Osteoblast (primary cell): Measurements from ENCODE around the gene STX18. TPM values are rescaled to one million over a fixed set of nuclear protein-coding genes. Genes with fewer than 3 reads are reported as not detected.

Experiments
- DNase-seq: peaks from one replicate; pipeline ENCODE4 v3.0.0; 2011; ENCODE audit warnings: low spot score, mixed read lengths; ENCODE audit not compliant: insufficient read length; ENCODE audit errors: missing footprints
- H2AFZ ChIP-seq: 2 replicates; pipeline ENCODE4 v1.6.0; 2011; ENCODE audit warnings: mild to moderate bottlenecking, low read length
- H3K27ac ChIP-seq: 2 replicates; pipeline ENCODE4 v1.5.1; 2011; ENCODE audit warnings: mild to moderate bottlenecking, low read depth, low read length, moderate library complexity
- H3K27me3 ChIP-seq: 2 replicates; pipeline ENCODE4 v1.6.0; 2012; ENCODE audit warnings: mild to moderate bottlenecking, control low read depth, inconsistent platforms, low read length, moderate library complexity; ENCODE audit not compliant: insufficient read depth
- H3K36me3 ChIP-seq: 2 replicates; pipeline ENCODE4 v1.5.1; 2011; ENCODE audit warnings: mild to moderate bottlenecking, low read length, control low read depth, moderate library complexity; ENCODE audit not compliant: insufficient read depth
- H3K4me1 ChIP-seq: 2 replicates; pipeline ENCODE4 v1.5.1; 2011; ENCODE audit warnings: mild to moderate bottlenecking, low read length, control low read depth, moderate library complexity; ENCODE audit not compliant: insufficient read depth
- H3K4me2 ChIP-seq: 2 replicates; pipeline ENCODE4 v1.6.0; 2011; ENCODE audit warnings: mild to moderate bottlenecking, low read length; ENCODE audit not compliant: insufficient read depth
- H3K4me3 ChIP-seq: fragments of 200-600 bp; sonication (generic); 3 replicates; pipeline ENCODE4 v1.5.1; 2012; ENCODE audit warnings: mild to moderate bottlenecking, low read length, inconsistent platforms; ENCODE audit not compliant: insufficient read depth
- H3K79me2 ChIP-seq: 2 replicates; pipeline ENCODE4 v1.6.0; 2012; ENCODE audit warnings: mild to moderate bottlenecking, low read length, control low read depth, inconsistent platforms; ENCODE audit not compliant: insufficient read depth
- H3K9me3 ChIP-seq: 2 replicates; pipeline ENCODE4 v1.5.1; 2011; ENCODE audit warnings: low read depth, low read length, control low read depth
- H4K20me1 ChIP-seq: 2 replicates; pipeline ENCODE4 v1.6.0; 2012; ENCODE audit warnings: mild to moderate bottlenecking, low read length, control low read depth; ENCODE audit not compliant: insufficient read depth
- total RNA-seq: library from RNA; depleted of rRNA; stranded (reverse); fragments of >200 nt; gene quantifications from 2 replicates; pipeline ENCODE4 v1.2.3, GENCODE V29; 2012
- TF ChIP-seq, protein P1 (sequence below): IDR thresholded peaks from 2 replicates; pipeline ENCODE4 v1.5.1; 2011; ENCODE audit warnings: mild to moderate bottlenecking, low read depth, low read length, moderate library complexity; ENCODE audit errors: extremely low read depth

The STX18 gene
- total RNA-seq, 1 donor = 23.9 TPM

DNA sequence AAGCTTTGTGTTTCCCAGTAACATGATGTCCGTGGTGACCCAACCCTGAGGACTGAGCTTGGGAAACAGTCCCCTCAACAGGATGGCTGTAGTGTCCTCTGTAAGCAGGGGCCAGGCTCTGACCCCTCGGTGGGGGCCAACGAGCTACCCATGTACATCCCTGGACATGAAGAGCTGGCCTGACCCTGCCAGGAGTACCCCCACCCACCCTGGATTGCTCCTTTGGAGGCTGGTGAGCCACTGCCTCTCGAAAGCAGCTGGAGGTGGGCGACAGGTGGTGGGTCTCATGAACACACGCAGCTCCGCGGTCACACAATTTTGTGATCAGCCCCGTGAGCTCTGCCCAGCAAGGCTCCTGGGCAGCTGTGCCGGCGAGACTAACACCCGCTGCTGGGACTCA lies 121.4 kb downstream of the STX18 start:
- H3K36me3 ChIP-seq = peaks cover 44% of the 10 kb centered on the region
- no peaks in the 10 kb centered on the region for H3K79me2 ChIP-seq
- no peaks in the 10 kb centered on the region for H3K9me3 ChIP-seq
- no peak overlapping the region for H2AFZ ChIP-seq
- no peak for DNase-seq
- no peak overlapping the region for H3K4me3 ChIP-seq
- H3K4me1 ChIP-seq = no peaks in the 10 kb centered on the region
- no peaks in the 10 kb centered on the region for H3K27me3 ChIP-seq
- TF ChIP-seq, protein P1, sequence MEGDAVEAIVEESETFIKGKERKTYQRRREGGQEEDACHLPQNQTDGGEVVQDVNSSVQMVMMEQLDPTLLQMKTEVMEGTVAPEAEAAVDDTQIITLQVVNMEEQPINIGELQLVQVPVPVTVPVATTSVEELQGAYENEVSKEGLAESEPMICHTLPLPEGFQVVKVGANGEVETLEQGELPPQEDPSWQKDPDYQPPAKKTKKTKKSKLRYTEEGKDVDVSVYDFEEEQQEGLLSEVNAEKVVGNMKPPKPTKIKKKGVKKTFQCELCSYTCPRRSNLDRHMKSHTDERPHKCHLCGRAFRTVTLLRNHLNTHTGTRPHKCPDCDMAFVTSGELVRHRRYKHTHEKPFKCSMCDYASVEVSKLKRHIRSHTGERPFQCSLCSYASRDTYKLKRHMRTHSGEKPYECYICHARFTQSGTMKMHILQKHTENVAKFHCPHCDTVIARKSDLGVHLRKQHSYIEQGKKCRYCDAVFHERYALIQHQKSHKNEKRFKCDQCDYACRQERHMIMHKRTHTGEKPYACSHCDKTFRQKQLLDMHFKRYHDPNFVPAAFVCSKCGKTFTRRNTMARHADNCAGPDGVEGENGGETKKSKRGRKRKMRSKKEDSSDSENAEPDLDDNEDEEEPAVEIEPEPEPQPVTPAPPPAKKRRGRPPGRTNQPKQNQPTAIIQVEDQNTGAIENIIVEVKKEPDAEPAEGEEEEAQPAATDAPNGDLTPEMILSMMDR = no peak
- H4K20me1 ChIP-seq = no peaks in the 10 kb centered on the region
- no peak overlapping the region for H3K4me2 ChIP-seq
- H3K27ac ChIP-seq = no peak overlapping the region

DNA sequence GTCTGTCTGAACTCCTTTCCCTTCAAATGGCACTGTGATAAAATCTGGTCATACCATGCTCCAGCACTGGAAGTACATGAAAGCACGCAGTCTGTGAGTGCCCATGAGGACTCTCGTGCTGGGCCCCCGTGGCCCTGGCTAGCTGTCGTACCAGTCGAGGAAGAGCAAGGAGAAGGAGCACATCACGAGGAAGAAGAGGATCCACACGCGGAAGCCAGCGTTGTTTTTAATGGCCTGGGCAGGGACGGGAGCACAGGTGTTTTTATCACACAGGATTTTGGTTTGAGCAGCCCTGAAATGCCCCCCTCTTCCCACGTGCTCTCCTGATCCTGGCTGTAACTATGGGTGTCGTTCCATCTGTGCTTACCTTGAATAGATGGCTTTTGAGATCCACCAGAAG lies 122.0 kb downstream of the STX18 start:
- H3K4me3 ChIP-seq = no peak overlapping the region
- H3K36me3 ChIP-seq = peaks cover 42% of the 10 kb centered on the region
- no peak overlapping the region for H3K4me2 ChIP-seq
- TF ChIP-seq, protein P1 = no peak
- no peaks in the 10 kb centered on the region for H3K4me1 ChIP-seq
- H3K9me3 ChIP-seq = no peaks in the 10 kb centered on the region
- H3K27ac ChIP-seq = no peak overlapping the region
- no peaks in the 10 kb centered on the region for H3K79me2 ChIP-seq
- no peaks in the 10 kb centered on the region for H4K20me1 ChIP-seq
- no peaks in the 10 kb centered on the region for H3K27me3 ChIP-seq
- DNase-seq = no peak
- no peak overlapping the region for H2AFZ ChIP-seq

DNA sequence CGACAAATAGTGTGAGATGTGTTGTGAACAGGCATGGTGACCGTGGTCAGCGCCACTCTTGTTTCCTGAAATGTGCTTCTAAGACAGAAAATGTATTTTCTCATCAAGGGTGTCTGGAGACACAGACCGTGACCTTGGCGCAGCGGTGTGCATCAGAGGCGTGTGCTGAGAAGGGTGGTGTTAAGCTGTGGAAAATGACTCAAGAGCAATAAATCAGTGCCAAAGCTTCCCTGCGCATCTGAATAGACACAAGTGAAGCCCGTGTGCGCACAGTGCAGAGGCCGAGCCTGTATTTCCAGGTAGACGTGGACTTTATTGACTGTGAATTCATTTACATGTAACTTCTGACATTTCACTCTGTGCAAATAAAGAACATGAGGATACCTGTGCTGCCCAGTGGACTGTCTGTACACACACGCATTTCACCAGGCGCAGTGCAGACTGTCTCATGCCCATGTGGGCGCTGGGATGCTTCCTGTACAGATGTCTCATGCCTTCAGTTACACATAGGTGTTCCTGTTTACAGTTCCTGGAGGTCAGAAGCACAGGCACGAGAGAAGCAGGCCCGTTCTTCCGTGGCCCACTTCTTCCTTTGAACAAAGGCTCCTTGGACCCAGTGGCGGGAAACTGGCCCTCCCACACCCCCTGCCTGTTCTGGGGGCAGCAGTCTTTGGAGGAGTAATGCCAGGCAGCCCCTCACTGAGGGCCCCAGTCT lies 123.0 kb downstream of the STX18 start:
- no peaks in the 10 kb centered on the region for H3K9me3 ChIP-seq
- H3K4me3 ChIP-seq = no peak overlapping the region
- H3K79me2 ChIP-seq = no peaks in the 10 kb centered on the region
- no peaks in the 10 kb centered on the region for H3K27me3 ChIP-seq
- no peak overlapping the region for H3K27ac ChIP-seq
- peaks cover 39% of the 10 kb centered on the region for H3K36me3 ChIP-seq
- no peak for DNase-seq
- TF ChIP-seq, protein P1 = no peak
- H4K20me1 ChIP-seq = no peaks in the 10 kb centered on the region
- no peaks in the 10 kb centered on the region for H3K4me1 ChIP-seq
- no peak overlapping the region for H2AFZ ChIP-seq
- H3K4me2 ChIP-seq = no peak overlapping the region

DNA sequence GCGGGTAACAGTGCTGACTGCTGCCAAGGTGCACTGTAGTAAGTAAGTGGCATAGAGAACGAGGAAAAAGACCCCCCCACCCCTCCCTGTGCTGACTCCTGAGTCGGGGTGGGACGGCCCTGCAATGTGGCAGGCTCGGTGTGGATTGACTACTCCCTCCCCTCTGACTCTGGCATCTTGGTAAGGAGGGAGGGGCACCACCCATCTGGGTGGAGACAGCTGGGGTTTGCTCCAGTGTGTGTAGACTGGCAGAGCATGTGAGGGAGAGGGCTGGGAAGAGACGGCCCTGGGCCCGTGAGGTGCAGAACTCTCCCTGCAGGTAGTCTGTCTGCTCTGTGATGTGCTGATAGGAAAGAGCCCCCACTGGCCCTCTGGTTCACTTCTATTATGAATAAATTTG lies 124.0 kb downstream of the STX18 start:
- no peak overlapping the region for H3K27ac ChIP-seq
- no peak overlapping the region for H2AFZ ChIP-seq
- H3K36me3 ChIP-seq = peaks cover 33% of the 10 kb centered on the region
- H3K27me3 ChIP-seq = no peaks in the 10 kb centered on the region
- DNase-seq = no peak
- no peak overlapping the region for H3K4me2 ChIP-seq
- H3K4me1 ChIP-seq = no peaks in the 10 kb centered on the region
- no peaks in the 10 kb centered on the region for H3K9me3 ChIP-seq
- H3K4me3 ChIP-seq = no peak overlapping the region
- TF ChIP-seq, protein P1 = no peak
- H3K79me2 ChIP-seq = no peaks in the 10 kb centered on the region
- H4K20me1 ChIP-seq = no peaks in the 10 kb centered on the region
